Stomach (tissue), 4 donors: ENCODE data around the gene SRCIN1.

Experiments used
- CTCF ChIP-seq, 7 experiments: fragments of 450-650 bp in 4 of 7; fragments of 200-600 bp in 3 of 7; sonication (generic) in 3 of 7; IDR thresholded peaks; one replicate each; pipeline ENCODE4 v1.5.1; 2016 to 2019; ENCODE audit warnings: antibody characterized with exemption in 7 of 7, control low read depth in 2 of 7, mild to moderate bottlenecking in 1 of 7
- EP300 ChIP-seq: sonication (generic); formaldehyde crosslinking; IDR thresholded peaks from one replicate; pipeline ENCODE4 v1.6.1; 2017; ENCODE audit warnings: antibody characterized with exemption
- POLR2A ChIP-seq, 4 donors: fragments of 450-650 bp; IDR thresholded peaks; one replicate each; pipeline ENCODE4 v1.6.1; 2016; ENCODE audit warnings: antibody characterized with exemption in 4 of 4, control low read depth in 2 of 4, mild to moderate bottlenecking in 1 of 4, moderate library complexity in 1 of 4
- POLR2AphosphoS5 ChIP-seq, 3 donors: sonication (generic); formaldehyde crosslinking; IDR thresholded peaks; one replicate each; pipeline ENCODE4 v1.6.1; 2016; ENCODE audit warnings: antibody characterized with exemption in 3 of 3

DNA sequence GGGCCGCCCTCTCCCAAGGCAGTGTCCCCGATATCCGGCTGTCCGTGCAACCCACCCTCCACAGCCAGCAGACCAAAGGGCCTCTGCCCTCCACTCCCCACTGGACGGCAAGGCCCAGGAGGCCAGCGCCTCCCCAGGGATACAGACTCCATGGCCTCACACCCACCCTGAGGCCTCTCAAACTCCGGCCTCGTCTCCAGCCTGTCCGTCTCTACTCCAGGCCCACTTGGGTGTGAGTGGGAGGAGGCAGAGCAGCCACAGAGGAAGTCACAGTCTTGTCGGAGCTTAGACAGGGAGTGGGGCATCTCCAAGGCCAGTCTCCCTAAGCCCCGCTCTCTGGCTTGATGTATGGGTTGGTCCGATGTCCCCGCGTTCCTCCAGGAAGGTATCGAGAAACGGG lies 73.3 kb downstream of the SRCIN1 start:
- TF ChIP-seq CTCF (IDR thresholded peaks at IDR 0.05) (no peak), POLR2AphosphoS5 (IDR thresholded peaks at IDR 0.05) (no peak), POLR2A (IDR thresholded peaks at IDR 0.05) (no peak), EP300 (no peak)
